Neural cell (in vitro differentiated cells): ENCODE data around the gene RERE. TPM values are rescaled to one million over a fixed set of nuclear protein-coding genes. Genes with fewer than 3 reads are reported as not detected.

ENCODE experiments used
- H2AFZ ChIP-seq: fragments of 200-600, 300-800 bp; sonication (generic), shearing (Covaris generic); 2 replicates; pipeline ENCODE4 v1.6.0; 2014; ENCODE audit warnings: low read depth, mild to moderate bottlenecking, antibody characterized with exemption, low read length, moderate library complexity
- H3F3A ChIP-seq: fragments of 200-600 bp; shearing (Covaris generic); 2 replicates; pipeline ENCODE4 v1.6.1; 2016; ENCODE audit warnings: mild to moderate bottlenecking, moderate library complexity, mixed read lengths, antibody characterized with exemption, low read length; ENCODE audit not compliant: insufficient read depth, poor library complexity, severe bottlenecking
- H3K27ac ChIP-seq: fragments of 200-600, 300-800 bp; sonication (generic), shearing (Covaris generic); 2 replicates; pipeline ENCODE4 v1.5.1; 2014; ENCODE audit warnings: mild to moderate bottlenecking, low read length, moderate library complexity
- H3K27me3 ChIP-seq: fragments of 300-800, 200-600 bp; sonication (generic), shearing (Covaris generic); 2 replicates; pipeline ENCODE4 v1.6.0; 2014; ENCODE audit warnings: mild to moderate bottlenecking, low read depth, low read length, moderate library complexity; ENCODE audit not compliant: insufficient read depth
- H3K36me3 ChIP-seq: fragments of 300-800, 200-600 bp; sonication (generic), shearing (Covaris generic); 2 replicates; pipeline ENCODE4 v1.5.1; 2014; ENCODE audit warnings: mild to moderate bottlenecking, antibody characterized with exemption, low read length, moderate library complexity; ENCODE audit not compliant: insufficient read depth
- H3K4me2 ChIP-seq: fragments of 300-800, 200-600 bp; sonication (generic), shearing (Covaris generic); 2 replicates; pipeline ENCODE4 v1.6.0; 2014; ENCODE audit warnings: mild to moderate bottlenecking, low read length
- H3K4me3 ChIP-seq: fragments of 300-800, 200-600 bp; sonication (generic), shearing (Covaris generic); 2 replicates; pipeline ENCODE4 v1.5.1; 2014; ENCODE audit warnings: mild to moderate bottlenecking, low read length, moderate library complexity
- H3K79me2 ChIP-seq: fragments of 200-600 bp; shearing (Covaris generic); replicated peaks from 2 replicates; pipeline ENCODE4 v1.6.0; 2014; ENCODE audit warnings: mild to moderate bottlenecking, low read length, moderate library complexity; ENCODE audit not compliant: insufficient read depth
- H3K9ac ChIP-seq: fragments of 300-800, 200-600 bp; sonication (generic), shearing (Covaris generic); 2 replicates; pipeline ENCODE4 v1.6.1; 2016; ENCODE audit warnings: mild to moderate bottlenecking, low read length, mixed read lengths
- H3K9me2 ChIP-seq: fragments of 200-600 bp; shearing (Covaris generic); 2 replicates; pipeline ENCODE4 v1.6.1; 2016; ENCODE audit warnings: mild to moderate bottlenecking, low read length, mixed read lengths; ENCODE audit not compliant: insufficient read depth
- H3K9me3 ChIP-seq: fragments of 200-600, 300-800 bp; sonication (generic), shearing (Covaris generic); 2 replicates; pipeline ENCODE4 v1.6.1; 2016; ENCODE audit warnings: mild to moderate bottlenecking, mixed run types, low read length, moderate library complexity, mixed read lengths
- H4K20me1 ChIP-seq: fragments of 200-600 bp; shearing (Covaris generic); 2 replicates; pipeline ENCODE4 v1.6.1; 2016; ENCODE audit warnings: mild to moderate bottlenecking, mixed run types; ENCODE audit not compliant: insufficient read depth
- CTCF ChIP-seq: fragments of 450-650 bp; IDR thresholded peaks from 2 replicates; pipeline ENCODE4 v1.5.1; 2014; ENCODE audit warnings: antibody characterized with exemption, mild to moderate bottlenecking, moderate library complexity; ENCODE audit not compliant: poor library complexity, severe bottlenecking
- EP300 ChIP-seq: fragments of 450-650 bp; conservative IDR thresholded peaks from 2 replicates; pipeline ENCODE4 v1.6.1; 2014; ENCODE audit warnings: antibody characterized with exemption, mild to moderate bottlenecking, moderate library complexity; ENCODE audit not compliant: poor library complexity, severe bottlenecking
- EZH2 ChIP-seq: fragments of 200-600, 300-800 bp; shearing (Covaris generic), sonication (generic); IDR thresholded peaks from 2 replicates; pipeline ENCODE4 v1.6.1; 2014; ENCODE audit warnings: antibody characterized with exemption, low read length, borderline replicate concordance, mild to moderate bottlenecking; ENCODE audit not compliant: insufficient read depth, poor library complexity, severe bottlenecking
- MXI1 ChIP-seq: fragments of 450-650 bp; conservative IDR thresholded peaks from 2 replicates; pipeline ENCODE4 v1.6.1; 2014; ENCODE audit warnings: antibody characterized with exemption, mild to moderate bottlenecking; ENCODE audit not compliant: poor library complexity, severe bottlenecking
- POLR2AphosphoS5 ChIP-seq: IDR thresholded peaks from 2 replicates; pipeline ENCODE4 v1.6.1; 2012
- RAD21 ChIP-seq: fragments of 450-650 bp; conservative IDR thresholded peaks from 2 replicates; pipeline ENCODE4 v1.6.1; 2014; ENCODE audit warnings: antibody characterized with exemption, mild to moderate bottlenecking, moderate library complexity
- REST ChIP-seq: IDR thresholded peaks from 2 replicates; pipeline ENCODE4 v1.6.1; 2012; ENCODE audit warnings: borderline replicate concordance
- SMC3 ChIP-seq: fragments of 450-650 bp; conservative IDR thresholded peaks from 2 replicates; pipeline ENCODE4 v1.6.1; 2014; ENCODE audit warnings: antibody characterized with exemption, mild to moderate bottlenecking, moderate library complexity; ENCODE audit not compliant: poor library complexity
- TAF1 ChIP-seq: IDR thresholded peaks from 2 replicates; pipeline ENCODE4 v1.6.1; 2012; ENCODE audit warnings: low read depth
- polyA plus RNA-seq: library from polyadenylated mRNA; depleted of rRNA; stranded (reverse); fragments of >200 nt; gene quantifications from 2 replicates; pipeline ENCODE4 v1.2.3, GENCODE V29; 2014

Gene RERE
- polyA plus RNA-seq, 1 donor from 2014 or later, result 21.0 TPM

DNA sequence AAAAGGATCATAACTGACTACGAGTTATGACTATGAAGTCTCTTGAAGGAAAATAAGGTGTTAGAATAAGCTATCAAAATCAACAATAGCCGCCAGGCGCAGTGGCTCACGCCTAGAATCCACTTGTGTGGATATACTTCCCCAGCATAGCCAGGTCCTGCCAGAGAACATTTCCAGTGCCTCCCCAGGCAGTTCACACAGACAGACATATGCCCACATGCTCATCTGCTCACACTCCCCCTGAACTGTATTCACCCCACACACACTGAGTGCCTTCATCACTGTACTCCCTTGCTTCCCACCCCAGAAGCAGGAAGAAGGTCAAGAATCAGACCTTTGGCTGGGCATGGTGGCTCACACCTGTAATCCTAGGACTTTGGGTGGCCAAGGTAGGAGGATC is 6.5 kb downstream of the RERE start:
- Histone ChIP-seq H3K27ac (no peak overlapping the region), H2AFZ (no peak overlapping the region), H3K4me3 (no peak overlapping the region), H3K36me3 (no peaks in the 10 kb centered on the region), H3F3A (no peaks in the 10 kb centered on the region), H3K9me3 (no peaks in the 10 kb centered on the region), H4K20me1 (peaks cover 11% of the 10 kb centered on the region), H3K9ac (no peak overlapping the region), H3K9me2 (no peaks in the 10 kb centered on the region), H3K79me2 (peaks cover 100% of the 10 kb centered on the region), H3K27me3 (no peaks in the 10 kb centered on the region), H3K4me2 (no peak overlapping the region)
- no peak for TF ChIP-seq RAD21

GRCh38 chr1:8809342-8809736 is 8.1 kb downstream of the RERE start:
- no peaks in the 10 kb centered on the region for H3F3A ChIP-seq

More at GRCh38 chr1:8809342-8809736, 8.1 kb downstream of the RERE start:
- H3K36me3 ChIP-seq, result no peaks in the 10 kb centered on the region
- H3K9me3 ChIP-seq, result no peaks in the 10 kb centered on the region
- H3K9ac ChIP-seq, result no peak overlapping the region
- no peaks in the 10 kb centered on the region for H3K27me3 ChIP-seq
- no peak overlapping the region for H3K4me2 ChIP-seq
- no peak overlapping the region for H2AFZ ChIP-seq
- TF ChIP-seq EZH2 (no peak), RAD21 (no peak), CTCF (no peak), POLR2AphosphoS5 (no peak), SMC3 (no peak), EP300 (no peak), REST (no peak), MXI1 (no peak), TAF1 (no peak)
- no peak overlapping the region for H3K4me3 ChIP-seq
- H3K9me2 ChIP-seq, result no peaks in the 10 kb centered on the region
- H3K27ac ChIP-seq, result no peak overlapping the region
- H4K20me1 ChIP-seq, result peaks cover 15% of the 10 kb centered on the region
- H3K79me2 ChIP-seq, result peaks cover 93% of the 10 kb centered on the region
